GM19240 (cell line): Measurements from ENCODE around the gene ARHGEF2.

Experiments used
- DNase-seq: peaks from one replicate; pipeline ENCODE4 v3.0.0; 2011; ENCODE audit warnings: low spot score; ENCODE audit not compliant: insufficient read length

The ARHGEF2 gene

GRCh38 chr1:155912056-155912536 is 66.3 kb downstream of the ARHGEF2 start:
- no peak for DNase-seq

GRCh38 chr1:155911156-155912055 is 66.9 kb downstream of the ARHGEF2 start, which contains the start of gene RIT1:
TSS of gene RIT1 (minus strand) at chr1:155911349. CDS start at chr1:155910761, 588 bp downstream.
- DNase-seq = peak; percentile 65

- no peak for DNase-seq
Observed at GRCh38 chr1:155910621-155911121, 67.7 kb downstream of the ARHGEF2 start.

GRCh38 chr1:155909894-155910293 is 68.5 kb downstream of the ARHGEF2 start:
- DNase-seq = no peak

- no peak for DNase-seq
Observed at GRCh38 chr1:155904261-155904660, 74.1 kb downstream of the ARHGEF2 start.

GRCh38 chr1:155900161-155900560 is 78.2 kb downstream of the ARHGEF2 start:
- no peak for DNase-seq

- DNase-seq = no peak
Observed at GRCh38 chr1:155899683-155900082, 78.7 kb downstream of the ARHGEF2 start.

- DNase-seq = no peak
Observed at GRCh38 chr1:155898888-155899287, 79.5 kb downstream of the ARHGEF2 start.

GRCh38 chr1:155897746-155898145 is 80.6 kb downstream of the ARHGEF2 start:
- DNase-seq = no peak
